Activated CD8-positive, alpha-beta memory T cell treated with anti-CD3 and anti-CD28 coated beads for 48 hours (primary cell): ENCODE measurements around the gene GOLGA3.
"Not testable (repeated sequence)": the region's sequence is repeated elsewhere in the genome, so short reads cannot be mapped to it uniquely, and the experiment has no call there.

ENCODE experiments used
- DNase-seq, 3 experiments: peaks; one replicate each; pipeline ENCODE4 v3.0.0-alpha.2; 2020; ENCODE audit warnings: low read depth in 2 of 3, low spot score in 2 of 3

The GOLGA3 gene

DNA sequence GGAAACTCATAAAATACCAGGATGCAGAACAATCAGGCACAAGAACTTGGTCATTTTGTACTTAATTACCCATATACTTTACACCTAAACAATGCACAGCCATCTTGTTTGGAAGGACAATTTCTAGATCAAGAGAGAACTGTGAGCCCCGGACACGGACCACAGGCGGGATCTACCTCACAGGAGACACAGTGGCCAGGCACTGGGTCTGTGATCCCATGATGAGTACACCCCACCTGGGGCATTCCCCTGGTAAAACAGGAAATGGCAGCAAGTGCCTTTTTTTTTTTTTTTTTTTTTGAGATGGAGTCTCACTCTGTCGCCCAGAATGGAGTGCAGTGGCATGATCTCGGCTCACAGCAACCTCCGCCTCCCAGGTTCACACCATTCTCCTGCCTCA, 15.2 kb downstream of the GOLGA3 start:
- DNase-seq = no peak

DNA sequence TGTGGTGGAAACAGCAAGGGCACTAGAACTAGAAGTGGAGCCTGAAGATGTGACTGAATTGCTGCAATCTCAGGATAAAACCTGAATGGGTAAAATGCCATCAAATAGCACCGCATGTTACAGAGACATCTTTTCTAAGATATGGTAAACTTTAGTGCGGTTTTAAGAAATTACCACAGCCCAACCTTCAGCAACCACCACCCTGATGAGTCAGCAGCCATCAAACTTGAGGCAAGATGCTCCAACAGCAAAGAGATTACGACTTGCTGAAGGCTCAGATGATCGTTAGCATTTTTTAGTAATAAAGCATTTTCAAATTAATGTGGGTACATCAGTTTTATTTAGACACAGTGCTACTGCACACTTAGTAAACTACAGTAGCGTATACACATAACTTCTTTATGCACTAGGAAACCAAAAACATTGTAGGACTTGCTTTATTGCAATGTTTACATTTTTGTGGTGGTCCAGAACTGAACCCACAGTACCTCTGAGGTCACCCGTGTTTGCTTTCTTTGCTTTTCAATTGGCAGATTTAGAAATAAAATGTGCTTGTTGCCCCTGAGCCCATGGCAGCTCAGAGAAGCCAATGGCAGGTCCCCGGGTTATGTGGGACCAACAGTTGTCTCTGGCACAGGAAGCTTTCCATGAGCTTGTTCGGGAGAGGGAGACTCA, 15.9 kb downstream of the GOLGA3 start:
- DNase-seq = no peak

DNA sequence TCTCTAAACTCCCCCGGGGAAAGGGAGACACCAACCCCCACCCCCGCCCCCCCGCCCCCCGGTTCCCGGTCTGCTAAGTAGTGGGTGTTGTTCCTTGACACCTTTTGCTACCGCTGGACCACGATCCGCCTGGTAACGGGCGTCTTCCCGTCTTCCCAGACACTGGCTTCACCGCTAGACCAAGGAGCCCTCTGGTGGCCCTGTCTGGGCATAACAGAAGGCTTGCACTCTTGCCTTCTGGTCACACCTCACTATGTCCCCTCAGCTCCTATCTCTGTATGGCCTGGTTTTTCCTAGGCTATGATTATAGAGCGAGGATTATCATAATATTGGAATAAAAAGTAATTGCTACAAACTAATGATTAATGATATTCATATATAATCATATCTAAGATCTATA, 19.3 kb downstream of the GOLGA3 start:
- not testable (repeated sequence) for DNase-seq

DNA sequence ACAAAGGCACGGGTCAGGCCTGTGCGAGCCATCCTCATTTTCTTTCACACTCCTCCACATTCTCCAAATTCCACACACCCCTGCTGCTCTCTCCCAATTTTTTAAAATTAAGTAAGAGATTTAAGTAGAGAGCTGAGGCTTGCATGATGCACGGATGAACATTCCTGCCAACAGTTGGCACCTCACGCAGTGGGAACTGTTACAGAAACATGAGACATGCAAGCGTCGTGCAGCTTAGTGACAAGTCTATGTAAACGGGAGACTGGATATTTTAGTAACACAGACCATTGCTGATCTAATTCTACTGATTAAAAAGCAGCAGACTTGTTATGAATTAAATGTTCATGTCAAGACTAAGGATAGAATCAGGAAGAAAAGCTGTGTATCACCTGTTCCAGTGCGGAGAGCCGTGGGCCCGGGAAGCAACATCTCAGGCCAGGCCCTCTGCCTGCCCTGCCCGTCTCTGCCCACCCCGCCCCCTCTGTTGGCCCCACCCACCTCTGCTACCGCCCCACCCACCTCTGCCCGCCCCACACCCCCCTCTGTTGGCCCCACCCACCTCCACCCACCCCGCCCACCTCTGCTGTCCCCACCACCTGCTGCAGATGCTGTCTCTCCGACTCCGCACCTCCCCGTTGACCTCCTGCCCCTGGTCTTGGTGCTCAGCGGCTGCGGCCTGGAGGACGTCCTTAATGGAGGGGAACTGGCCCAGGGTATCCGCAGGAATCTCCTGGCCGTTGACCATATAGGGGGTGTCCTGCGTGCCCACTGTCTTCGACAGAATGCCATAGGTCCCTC, 21.2 kb downstream of the GOLGA3 start:
- no peak for DNase-seq

DNA sequence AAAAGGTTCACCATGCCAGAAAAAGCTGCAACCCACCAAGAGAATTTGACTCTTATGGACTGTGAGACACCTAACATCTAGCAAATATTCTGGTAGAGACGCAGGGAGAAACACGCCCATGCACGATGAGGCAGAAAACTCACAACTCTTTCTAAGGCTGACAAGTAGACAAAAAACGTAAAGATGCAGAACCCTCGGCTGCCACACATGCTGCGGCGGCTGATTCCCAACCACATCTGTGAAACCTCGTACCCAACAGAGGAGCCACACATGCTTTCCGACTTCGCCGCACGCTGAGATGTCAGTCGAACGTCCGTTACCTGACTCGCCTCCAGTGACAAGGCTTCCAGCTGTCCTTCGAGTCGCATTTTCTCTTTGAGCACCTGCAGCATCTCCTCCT, 21.8 kb downstream of the GOLGA3 start:
- DNase-seq = peak in 1 of 3 experiments; percentile 7

DNA sequence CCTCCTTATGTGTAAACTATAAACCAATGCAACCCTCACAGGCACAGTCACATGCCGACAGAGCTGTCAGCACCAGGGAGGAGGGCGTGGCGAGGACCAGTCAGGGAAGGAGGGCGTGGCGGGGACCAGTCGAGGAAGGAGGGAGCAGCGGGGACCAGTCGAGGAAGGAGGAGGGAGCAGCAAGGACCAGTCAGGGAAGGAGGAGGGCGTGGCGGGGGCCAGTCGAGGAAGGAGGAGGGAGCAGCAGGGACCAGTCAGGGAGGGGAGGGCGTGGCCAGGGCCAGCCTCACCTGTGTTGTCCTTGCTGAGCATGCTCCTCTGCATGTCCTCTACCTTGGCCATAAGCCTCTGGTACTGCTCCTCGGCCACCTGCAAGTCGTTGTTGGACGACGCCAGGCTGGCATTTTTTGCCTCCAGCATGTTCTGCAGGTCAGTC, 24.2 kb downstream of the GOLGA3 start:
- DNase-seq = no peak

DNA sequence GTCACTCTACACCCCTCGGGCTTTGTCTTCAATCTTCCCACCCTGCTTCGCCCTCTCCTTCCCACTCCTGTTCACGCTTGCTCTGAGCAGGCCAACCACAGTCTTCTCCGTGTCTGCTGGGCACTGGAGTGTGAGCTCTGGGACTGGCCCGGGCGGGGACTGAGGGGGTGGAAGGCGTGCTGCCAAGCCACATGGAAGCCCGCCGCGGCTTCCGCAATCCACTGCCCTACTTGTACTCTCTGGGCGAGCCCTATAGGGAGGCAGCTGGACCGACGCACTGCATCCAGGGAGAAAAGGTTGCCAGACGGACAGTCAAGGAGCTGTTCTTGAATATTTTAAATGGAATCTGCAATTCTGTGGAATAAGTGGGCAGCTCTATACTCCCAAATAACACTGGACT, 24.8 kb downstream of the GOLGA3 start:
- no peak for DNase-seq

DNA sequence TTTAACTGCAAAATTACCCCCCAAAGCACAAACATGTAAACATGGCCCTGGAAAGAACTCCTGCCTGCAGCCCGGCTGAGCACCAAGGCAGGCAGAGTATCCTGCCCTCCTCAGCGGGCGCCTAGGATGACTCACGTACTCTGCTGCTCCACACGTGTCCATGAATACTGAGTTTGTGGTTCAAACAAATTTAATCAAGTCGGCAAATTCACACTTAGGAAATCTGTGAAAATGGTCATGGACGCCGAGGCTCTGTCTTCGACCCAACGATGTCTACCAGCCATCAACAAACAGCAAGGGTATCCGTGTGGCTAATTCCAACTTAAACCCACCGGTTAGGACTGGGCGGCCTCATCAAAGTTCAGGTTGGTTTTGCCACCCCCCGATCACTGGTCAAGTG, 25.5 kb downstream of the GOLGA3 start:
- no peak for DNase-seq

DNA sequence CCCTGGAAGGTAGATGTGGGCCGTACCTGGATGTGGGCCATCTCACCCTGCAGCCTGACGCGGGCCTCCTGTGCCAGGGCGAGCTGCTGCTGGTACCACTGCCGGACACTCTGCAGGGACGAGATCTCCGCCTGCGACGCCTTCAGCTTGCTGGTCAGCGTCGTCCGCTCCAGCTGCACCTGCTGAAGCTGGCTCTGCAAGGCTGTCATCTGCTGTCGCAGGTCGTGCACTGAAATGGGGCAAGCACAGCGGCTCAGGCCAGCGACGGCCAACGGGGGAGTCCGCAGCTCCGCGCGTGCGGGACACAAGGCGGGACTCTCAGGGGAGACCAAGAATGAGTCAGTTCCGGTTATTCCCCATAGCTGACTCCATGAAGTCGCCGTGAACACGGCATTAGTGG, 26.9 kb downstream of the GOLGA3 start:
- no peak for DNase-seq

DNA sequence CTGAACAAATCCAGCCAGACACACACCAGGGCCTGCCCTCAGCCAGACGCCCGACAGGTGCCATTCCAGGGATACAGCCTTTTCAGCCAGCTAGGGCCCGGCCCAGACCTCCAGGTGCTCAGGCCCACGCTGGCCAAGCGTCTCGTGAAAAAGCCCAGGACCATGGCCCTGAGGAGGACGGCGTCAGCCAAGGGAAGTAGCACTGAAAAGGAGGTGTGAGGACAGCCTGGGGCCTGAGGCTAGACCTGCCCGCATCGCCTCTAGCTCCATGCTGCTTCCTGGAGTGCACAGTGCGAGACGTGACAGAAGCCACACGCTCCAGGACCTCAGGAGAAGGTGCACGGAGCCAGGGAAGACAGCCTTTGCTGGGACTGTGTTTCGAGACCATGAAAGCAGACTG, 29.8 kb downstream of the GOLGA3 start:
- no peak for DNase-seq

DNA sequence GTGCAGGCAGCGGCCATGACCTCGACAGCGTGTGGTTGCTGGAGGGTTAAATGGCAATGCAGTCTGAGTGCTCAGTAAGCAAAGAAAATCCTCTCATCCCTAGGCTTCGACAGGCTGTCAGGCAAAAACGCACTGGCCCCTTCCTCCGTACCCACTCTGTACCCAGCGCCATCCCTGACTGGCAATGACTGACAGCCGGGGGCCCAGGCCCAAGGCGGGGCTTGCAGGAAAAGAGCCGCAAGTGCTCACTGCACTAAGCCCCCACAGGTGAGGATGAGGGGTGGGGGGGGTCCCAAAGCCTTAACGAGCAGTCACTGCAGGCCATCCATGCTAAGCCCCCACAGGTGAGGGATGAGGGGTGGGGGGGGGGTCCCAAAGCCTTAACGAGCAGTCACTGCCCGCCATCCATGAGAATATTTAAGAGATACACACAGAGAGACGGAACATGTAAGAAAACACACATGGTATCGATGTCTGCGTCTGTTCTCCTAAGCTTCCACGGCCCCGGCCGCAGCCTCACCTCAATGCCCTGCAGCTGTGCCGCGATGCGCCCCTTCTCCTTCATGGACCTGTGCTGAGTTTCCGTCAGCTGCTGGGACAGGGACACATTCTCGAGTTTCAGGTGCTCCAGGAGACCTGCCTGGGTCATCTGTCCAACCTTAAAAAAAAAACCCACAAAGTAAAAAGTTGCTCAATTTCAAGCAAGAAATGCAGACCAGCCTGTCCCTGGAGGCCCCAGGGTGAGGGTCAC, 30.7 kb downstream of the GOLGA3 start:
- no peak for DNase-seq

DNA sequence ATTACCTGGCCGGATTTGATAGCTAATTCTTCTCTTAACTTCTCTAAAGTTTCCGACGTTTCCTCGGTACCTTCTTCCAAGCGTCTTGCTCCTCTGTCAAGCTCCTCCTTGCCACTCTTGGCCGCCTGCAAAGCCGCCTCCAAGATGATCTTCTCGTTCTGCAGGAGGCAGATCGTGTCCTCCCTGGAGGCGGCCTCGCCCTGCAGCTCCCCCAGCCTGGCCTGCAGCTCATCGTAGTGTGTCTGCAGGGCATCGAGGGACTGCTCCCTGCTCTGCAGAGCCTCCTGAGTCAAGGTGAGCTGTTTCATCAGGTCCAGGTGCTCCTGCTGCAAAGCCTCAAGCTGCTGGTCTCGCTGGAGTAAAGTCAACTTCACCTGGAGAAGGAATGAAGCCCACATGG, 32.8 kb downstream of the GOLGA3 start:
- DNase-seq = no peak

DNA sequence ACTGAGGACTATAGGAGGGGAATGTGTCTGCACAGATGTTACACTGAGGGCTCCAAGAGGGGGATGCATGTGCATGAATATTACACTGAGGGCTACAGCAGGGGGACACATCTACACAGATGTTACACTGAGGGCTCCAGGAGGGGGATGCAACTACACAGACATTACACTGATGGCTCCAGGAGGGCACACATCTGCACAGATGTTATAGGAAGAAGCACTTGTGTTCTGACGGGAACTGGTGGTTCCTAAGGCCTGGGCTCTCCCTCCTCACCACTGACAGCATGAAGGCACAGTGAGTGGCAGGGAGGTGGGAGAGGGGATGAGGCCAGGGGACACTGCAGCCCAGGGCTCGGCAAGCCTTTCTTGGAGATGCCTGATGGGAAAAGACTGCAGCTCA, 36.7 kb downstream of the GOLGA3 start:
- DNase-seq = not testable (repeated sequence)

DNA sequence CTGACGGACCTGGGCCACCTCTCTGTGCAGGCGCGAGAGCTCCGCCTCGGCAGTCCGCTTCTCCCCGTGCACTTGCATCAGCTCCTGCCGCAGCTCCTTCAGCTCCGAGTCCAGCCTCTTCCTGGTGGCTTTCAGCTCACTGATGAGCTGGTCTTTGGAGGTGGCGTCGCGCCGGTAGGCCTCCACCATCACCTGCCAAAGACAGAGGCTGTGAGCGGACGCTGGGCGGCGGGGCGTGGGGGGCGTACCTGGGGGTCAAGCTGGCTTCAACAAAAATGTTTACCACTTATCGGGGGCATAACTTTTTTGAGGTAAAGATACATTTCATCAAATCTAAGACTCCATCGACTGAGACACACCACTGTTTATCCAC, 39.6 kb downstream of the GOLGA3 start:
- DNase-seq = no peak

DNA sequence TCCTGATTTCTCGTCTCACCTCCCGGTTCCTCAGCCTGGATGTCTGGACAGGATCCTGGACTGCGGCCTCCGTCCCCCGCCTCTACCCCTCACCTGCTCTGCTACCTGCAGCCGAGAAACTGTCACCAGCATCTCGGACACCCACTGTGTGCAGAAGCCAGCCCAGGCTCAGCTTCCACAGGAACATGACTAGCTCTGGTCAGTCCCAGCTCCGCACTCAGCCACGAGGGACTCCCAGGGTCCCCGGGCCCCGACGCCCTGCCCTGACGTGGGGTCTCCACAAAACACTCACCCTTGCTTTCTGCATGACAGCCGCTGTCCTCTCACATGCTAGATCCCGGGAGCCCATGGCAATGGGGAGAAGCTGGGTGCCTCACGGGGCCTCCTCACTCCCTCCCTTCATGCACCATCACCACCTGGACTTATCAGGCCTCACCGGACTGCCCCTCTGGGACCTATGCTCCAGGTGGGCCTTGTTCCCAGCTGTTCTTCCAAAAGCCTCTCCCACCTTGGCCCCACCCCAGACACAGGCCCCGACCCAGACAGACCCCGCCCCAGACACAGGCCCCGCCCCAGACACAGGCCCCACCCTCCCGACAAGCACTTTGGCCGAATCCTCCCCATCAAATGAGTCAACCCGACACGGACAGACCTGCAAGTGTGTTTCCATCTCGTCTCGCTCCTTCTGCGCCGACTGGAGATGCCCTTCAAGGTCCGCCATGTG, 40.1 kb downstream of the GOLGA3 start:
- DNase-seq = no peak

DNA sequence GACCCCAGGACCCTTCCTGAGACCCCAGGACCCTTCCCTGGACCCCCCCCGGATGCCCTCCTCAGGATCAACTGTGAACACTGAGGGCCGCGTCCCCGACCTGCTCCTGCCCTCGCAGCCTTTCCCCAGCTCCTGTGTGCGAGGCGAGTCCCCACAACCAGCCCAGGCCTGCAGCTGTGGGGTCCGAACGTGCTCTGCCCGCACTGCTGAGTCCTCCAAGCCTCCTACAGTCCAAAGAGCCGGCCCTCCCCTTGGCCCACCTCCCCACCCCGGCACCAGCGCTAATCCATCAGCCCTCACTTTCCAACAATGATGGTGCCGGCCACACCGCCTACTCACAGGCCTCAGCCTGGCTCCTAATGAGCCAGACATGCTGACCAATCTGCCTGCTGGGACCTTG, 40.8 kb downstream of the GOLGA3 start:
- DNase-seq = no peak

DNA sequence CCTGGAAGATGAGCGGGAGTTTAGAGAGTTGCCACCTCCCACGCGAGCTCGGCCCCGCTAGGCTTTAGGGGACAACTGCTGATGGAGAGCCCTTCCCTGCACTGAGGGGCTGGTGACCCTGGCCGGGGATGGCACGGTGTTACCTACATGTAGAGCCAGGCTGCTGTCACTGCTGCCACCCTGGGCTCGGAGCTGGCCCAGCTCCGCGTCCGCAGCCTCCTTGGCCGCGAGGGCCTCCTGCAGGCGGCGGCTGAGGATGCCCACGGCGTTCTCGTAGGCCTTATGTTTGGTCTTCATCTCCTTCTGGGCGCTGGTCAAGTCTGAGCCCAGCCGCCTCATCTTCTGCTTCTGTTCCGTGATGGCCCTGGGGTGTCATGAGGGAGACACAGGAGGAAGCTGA, 42.5 kb downstream of the GOLGA3 start:
- DNase-seq = no peak

DNA sequence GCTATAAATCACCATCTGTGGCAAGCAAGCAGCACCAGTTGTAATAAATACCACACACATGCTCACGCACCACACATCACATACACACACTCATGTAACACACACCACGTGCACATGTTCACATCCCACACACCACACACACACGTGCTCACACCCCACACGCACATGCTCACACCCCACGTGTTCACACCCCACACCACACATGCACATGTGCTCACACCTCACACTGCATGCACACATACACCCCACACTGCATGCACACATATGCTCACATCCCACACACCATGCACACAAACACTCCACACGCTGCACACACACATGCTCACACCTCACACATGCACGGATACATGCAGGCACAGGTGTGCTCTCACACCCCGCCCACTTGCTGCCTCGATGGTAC, 44.1 kb downstream of the GOLGA3 start:
- DNase-seq = no peak

DNA sequence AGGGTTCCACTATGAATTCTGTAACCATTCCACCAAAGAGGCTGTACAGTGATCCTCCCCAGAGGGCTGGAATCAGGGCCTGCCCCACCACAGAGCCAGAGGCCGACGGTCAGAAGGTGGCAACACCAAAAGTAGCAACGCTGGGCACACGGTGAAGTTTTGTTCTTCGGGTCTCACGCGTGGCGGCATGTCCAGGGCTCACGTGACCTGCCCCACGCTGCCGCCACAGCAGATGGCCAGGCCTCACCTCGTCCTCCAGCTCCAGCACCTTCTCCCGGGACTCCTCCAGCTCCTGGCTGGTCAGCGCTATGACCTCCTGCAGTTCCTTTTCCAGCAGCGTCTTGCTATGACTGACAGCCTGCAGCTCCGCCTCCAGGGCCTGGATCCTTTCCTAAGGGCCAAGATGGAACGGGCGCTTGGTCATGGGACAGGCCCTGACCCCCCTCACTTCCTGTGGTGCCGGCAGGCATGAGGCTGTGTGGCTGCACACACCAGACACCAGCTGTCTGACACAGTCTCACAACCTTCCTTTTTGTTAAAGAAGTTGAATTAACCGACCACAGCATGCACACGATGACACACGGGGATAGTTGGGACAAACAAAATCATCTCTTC, 44.6 kb downstream of the GOLGA3 start:
- DNase-seq = no peak

DNA sequence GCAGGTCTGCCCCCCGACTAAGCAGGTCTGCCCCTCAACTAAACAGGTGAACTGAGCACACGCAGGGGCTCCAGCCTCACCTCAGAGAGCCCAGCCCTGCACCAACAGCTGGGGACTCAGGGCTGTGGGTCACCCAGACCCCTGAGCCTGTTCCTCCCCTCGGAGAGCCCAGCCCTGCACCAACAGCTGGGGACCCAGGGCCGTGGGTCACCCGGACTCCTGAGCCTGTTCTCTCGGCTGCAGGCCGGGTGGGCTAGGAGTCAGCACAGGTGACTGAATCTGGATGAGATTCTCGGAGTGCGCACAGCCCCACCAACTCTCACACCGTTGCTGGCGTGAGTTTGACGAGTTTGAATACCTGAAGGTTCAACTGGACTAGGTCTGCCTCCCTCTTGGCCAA, 46.7 kb downstream of the GOLGA3 start:
- DNase-seq = no peak

DNA sequence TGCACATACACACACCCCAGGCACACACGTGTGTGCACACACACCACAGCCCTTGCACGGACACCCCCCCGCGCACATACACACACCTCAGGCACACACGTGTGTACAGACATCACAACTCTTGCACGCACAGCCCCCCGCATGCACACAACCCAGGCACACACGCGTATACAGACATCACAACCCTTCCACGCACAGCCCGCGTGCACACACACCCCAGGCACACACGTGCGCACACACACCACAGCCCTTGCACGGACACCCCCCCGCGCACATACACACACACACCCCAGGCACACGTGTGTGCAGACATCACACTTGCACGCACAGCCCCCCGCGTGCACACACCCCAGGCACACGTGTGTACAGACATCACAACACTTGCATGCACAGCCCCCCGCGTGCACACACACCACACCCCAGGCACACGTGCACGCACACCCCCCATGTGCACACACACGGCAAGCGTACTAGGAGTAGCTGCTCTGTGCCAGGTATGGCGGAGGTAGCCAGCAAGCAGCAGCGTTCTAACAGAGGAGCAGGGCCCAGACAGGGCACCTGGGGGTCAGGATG, 48.8 kb downstream of the GOLGA3 start:
- no peak for DNase-seq
